Suprapubic skin (tissue), 4 donors: ENCODE data around the gene RGL3. TPM values are rescaled to one million over a fixed set of nuclear protein-coding genes. Genes with fewer than 3 reads are reported as not detected.
"Not testable (repeated sequence)": the region's sequence is repeated elsewhere in the genome, so short reads cannot be mapped to it uniquely, and the experiment has no call there.

Source experiments
- DNase-seq, 2 donors: peaks; one replicate each; pipeline ENCODE4 v3.0.0-alpha.2; 2019; ENCODE audit warnings: low spot score in 2 of 2
- H3K27ac ChIP-seq: fragments of 200-600 bp; sonication (generic); one replicate; pipeline ENCODE4 v1.5.1; 2019
- H3K27me3 ChIP-seq: fragments of 200-600 bp; sonication (generic); one replicate; pipeline ENCODE4 v1.5.1; 2019
- H3K36me3 ChIP-seq: fragments of 200-600 bp; sonication (generic); one replicate; pipeline ENCODE4 v1.5.1; 2019
- H3K4me1 ChIP-seq: fragments of 200-600 bp; sonication (generic); one replicate; pipeline ENCODE4 v1.5.1; 2019
- H3K4me3 ChIP-seq: fragments of 200-600 bp; sonication (generic); one replicate; pipeline ENCODE4 v1.5.1; 2019; ENCODE audit warnings: mild to moderate bottlenecking
- H3K9me3 ChIP-seq: fragments of 200-600 bp; sonication (generic); one replicate; pipeline ENCODE4 v1.5.1; 2019
- EP300 ChIP-seq: sonication (generic); formaldehyde crosslinking; IDR thresholded peaks from one replicate; pipeline ENCODE4 v1.6.1; 2017; ENCODE audit warnings: antibody characterized with exemption
- POLR2A ChIP-seq, 2 donors: fragments of 450-650 bp; IDR thresholded peaks; one replicate each; pipeline ENCODE4 v1.6.1; 2017; ENCODE audit warnings: antibody characterized with exemption in 2 of 2, mild to moderate bottlenecking in 2 of 2, moderate library complexity in 2 of 2
- POLR2AphosphoS5 ChIP-seq, 3 donors: sonication (generic); formaldehyde crosslinking; IDR thresholded peaks; one replicate each; pipeline ENCODE4 v1.6.1; 2017; ENCODE audit warnings: antibody characterized with exemption in 3 of 3
- WGBS: methylation state at CpG from one replicate; pipeline ENCODE4 v1.1.5; 2018; 5-methylcytosine and 5-hydroxymethylcytosine counted together
- total RNA-seq, 4 donors: library from RNA; depleted of rRNA; stranded (reverse); fragments of >200 nt; gene quantifications; one replicate each; pipeline ENCODE4 v1.1.0, GENCODE V29; 2016
- TF ChIP-seq, protein P1 (sequence below), 2 donors: fragments of 200-600 bp in 1 of 2; fragments of 450-650 bp in 1 of 2; sonication (generic) in 1 of 2; IDR thresholded peaks; one replicate each; pipeline ENCODE4 v1.5.1; 2016 to 2019; ENCODE audit warnings: antibody characterized with exemption in 2 of 2, mild to moderate bottlenecking in 1 of 2, moderate library complexity in 1 of 2

RGL3 gene
- total RNA-seq: 1 to 10 TPM; 1.4 to 4.3 (median 3.5) TPM

DNA sequence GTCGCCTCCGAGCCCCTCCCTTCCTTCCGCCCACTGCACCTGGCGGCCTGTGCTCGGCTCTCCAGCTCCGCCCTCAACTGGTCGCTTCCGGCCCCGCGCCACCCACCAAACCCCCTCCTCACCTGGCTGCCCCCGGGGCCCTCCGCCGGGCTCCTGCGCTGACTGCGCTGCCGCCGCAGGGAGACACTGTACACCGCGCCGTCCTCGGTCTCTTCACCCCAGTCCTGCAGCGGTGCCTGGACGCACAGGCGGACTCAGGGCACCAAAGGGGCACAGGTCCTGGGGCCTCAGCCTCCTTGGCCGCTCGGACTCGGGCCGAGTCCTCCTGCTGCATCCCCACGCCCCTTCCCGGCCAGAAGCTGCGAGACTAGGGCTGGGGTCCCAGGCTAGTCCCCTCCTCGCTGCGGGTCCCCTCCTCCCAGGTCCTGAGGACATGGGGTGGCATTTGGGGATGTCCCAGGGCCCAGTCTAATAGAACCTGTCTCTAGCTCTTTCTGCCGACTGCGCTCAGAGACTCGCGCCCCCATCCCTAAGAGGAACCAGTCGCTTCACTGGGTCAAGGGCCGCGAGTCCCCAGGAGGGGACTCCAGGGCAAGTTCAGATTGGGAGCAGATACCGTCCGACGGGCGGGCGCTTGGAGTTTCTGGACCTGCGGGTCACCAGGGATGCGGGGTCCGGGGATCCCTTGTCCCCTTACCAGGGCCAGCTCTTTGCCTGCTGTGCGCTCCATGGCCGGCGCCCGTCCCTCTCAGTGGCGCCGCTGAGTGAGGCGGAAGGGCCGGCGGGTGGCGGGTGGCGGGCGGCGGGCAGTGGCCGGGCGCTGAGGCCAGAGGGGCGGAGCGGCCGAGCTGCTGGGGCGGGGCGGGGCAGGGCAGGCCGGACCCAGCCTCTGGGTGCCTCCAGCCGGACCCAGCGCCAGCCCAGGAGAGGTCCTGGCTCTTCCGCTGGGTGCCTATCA, at the start of gene RGL3:
Gene RGL3, minus strand, starts transcription at position 766 of the 958 bp plus-strand sequence. Its CDS starts 36 bp downstream, at position 730.
- no peak for DNase-seq
- peaks cover 50% of the 10 kb centered on the region for H3K27me3 ChIP-seq
- no peaks in the 10 kb centered on the region for H3K9me3 ChIP-seq
- 6% methylated on average over 9 of the region's 72 CpGs for WGBS
- no peak for TF ChIP-seq EP300
- TF ChIP-seq POLR2AphosphoS5 (IDR thresholded peaks at IDR 0.05): no peak
- TF ChIP-seq, protein P1, sequence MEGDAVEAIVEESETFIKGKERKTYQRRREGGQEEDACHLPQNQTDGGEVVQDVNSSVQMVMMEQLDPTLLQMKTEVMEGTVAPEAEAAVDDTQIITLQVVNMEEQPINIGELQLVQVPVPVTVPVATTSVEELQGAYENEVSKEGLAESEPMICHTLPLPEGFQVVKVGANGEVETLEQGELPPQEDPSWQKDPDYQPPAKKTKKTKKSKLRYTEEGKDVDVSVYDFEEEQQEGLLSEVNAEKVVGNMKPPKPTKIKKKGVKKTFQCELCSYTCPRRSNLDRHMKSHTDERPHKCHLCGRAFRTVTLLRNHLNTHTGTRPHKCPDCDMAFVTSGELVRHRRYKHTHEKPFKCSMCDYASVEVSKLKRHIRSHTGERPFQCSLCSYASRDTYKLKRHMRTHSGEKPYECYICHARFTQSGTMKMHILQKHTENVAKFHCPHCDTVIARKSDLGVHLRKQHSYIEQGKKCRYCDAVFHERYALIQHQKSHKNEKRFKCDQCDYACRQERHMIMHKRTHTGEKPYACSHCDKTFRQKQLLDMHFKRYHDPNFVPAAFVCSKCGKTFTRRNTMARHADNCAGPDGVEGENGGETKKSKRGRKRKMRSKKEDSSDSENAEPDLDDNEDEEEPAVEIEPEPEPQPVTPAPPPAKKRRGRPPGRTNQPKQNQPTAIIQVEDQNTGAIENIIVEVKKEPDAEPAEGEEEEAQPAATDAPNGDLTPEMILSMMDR (IDR thresholded peaks at IDR 0.05): no peak
- TF ChIP-seq POLR2A (IDR thresholded peaks at IDR 0.05): no peak
- peaks cover 53% of the 10 kb centered on the region for H3K4me1 ChIP-seq
- peak within 1 kb of the TSS; percentile 46 for H3K4me3 ChIP-seq
- no peaks in the 10 kb centered on the region for H3K36me3 ChIP-seq
- no peak within 1 kb of the TSS for H3K27ac ChIP-seq

GRCh38 chr19:11468266-11468845, 49.2 kb upstream of the RGL3 start:
- H3K4me1 ChIP-seq, H3K36me3 ChIP-seq, H3K27me3 ChIP-seq, H3K27ac ChIP-seq, H3K4me3 ChIP-seq, H3K9me3 ChIP-seq, DNase-seq: not testable (repeated sequence)
- WGBS: 34% methylated on average over 8 of the region's 8 CpGs

DNA sequence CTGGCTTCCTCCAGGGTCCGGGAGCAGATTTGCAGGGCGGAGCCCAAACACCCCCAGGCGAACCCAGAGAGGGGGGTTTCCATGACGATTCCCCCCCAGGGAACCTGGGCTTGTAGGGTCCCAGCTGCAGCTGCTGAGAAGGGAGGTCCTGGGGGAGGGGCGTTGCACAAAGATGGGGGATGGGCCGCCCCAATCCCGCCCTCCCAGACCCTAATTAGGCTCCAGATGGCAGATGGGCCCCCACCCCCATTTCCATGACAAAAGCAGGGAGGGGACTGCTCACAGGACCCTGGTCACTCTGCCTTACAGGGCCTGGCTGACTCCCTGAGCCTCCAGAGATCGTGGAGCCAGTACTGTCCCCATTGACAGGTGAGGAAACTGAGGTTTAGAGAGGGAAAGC, 46.5 kb upstream of the RGL3 start:
- Histone ChIP-seq H3K4me3 (no peak overlapping the region), H3K27me3 (no peaks in the 10 kb centered on the region), H3K36me3 (no peaks in the 10 kb centered on the region), H3K27ac (no peak overlapping the region), H3K9me3 (no peaks in the 10 kb centered on the region), H3K4me1 (peaks cover 4% of the 10 kb centered on the region)
- WGBS: 57% methylated on average over 1 of the region's 8 CpGs
- TF ChIP-seq, protein P1 (IDR thresholded peaks at IDR 0.05): no peak
- no peak for DNase-seq

DNA sequence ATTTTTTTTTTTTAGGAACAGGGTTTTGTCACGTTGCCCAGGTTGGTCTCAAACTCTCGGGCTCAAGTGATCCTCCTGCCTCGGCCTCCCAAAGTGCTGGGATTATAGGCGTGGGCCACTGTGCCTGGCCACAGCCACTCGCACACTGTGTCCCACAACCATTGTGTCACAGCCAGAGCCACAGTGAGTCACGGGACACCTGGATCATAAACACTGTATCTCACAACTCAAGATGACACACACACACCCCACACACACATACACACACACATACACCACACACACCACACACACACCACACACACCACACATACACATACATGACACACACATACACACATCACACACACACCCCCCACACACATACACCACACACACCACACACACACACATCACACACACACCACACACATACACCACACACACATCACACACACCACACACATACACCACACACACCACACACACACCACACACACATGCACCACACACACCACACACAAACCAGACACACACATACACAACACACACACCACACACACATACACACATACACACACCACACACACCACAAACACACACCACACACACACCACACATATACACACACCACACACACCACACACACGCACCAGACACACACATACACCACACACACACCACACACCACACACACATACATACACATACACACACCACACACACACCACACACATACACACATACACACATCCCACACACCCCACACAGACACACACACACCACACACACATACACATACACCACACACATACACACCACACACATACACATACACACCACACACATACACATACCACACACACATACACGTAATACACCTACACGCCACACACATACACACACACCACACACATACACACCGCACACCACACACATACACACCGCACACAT, 45.5 kb upstream of the RGL3 start:
- no peak overlapping the region for H3K4me3 ChIP-seq
- peaks cover 4% of the 10 kb centered on the region for H3K4me1 ChIP-seq
- TF ChIP-seq, protein P1 (IDR thresholded peaks at IDR 0.05): no peak
- no peak for TF ChIP-seq EP300
- no peak for TF ChIP-seq POLR2A (IDR thresholded peaks at IDR 0.05)
- TF ChIP-seq POLR2AphosphoS5 (IDR thresholded peaks at IDR 0.05): no peak
- WGBS: 79% methylated on average over 11 of the region's 11 CpGs
- H3K36me3 ChIP-seq: no peaks in the 10 kb centered on the region
- no peak for DNase-seq
- H3K27ac ChIP-seq: no peak overlapping the region
- H3K9me3 ChIP-seq: no peaks in the 10 kb centered on the region
- peaks cover 6% of the 10 kb centered on the region for H3K27me3 ChIP-seq

GRCh38 chr19:11463391-11463790, 44.3 kb upstream of the RGL3 start:
- WGBS: 67% methylated on average over 2 of the region's 12 CpGs
- Histone ChIP-seq H3K27me3 (peaks cover 13% of the 10 kb centered on the region), H3K27ac (no peak overlapping the region), H3K36me3 (no peaks in the 10 kb centered on the region), H3K4me1 (peaks cover 2% of the 10 kb centered on the region), H3K4me3 (no peak overlapping the region), H3K9me3 (no peaks in the 10 kb centered on the region)
- DNase-seq: no peak
- TF ChIP-seq POLR2A (IDR thresholded peaks at IDR 0.05) (no peak), EP300 (no peak), POLR2AphosphoS5 (IDR thresholded peaks at IDR 0.05) (no peak)
- TF ChIP-seq, protein P1 (IDR thresholded peaks at IDR 0.05): no peak
